ENCODE measurements around the gene DPF1. TPM values are rescaled to one million over a fixed set of nuclear protein-coding genes. Genes with fewer than 3 reads are reported as not detected.

The DPF1 gene
- total RNA-seq, 2 donors from 2014 or later = not detected

DNA sequence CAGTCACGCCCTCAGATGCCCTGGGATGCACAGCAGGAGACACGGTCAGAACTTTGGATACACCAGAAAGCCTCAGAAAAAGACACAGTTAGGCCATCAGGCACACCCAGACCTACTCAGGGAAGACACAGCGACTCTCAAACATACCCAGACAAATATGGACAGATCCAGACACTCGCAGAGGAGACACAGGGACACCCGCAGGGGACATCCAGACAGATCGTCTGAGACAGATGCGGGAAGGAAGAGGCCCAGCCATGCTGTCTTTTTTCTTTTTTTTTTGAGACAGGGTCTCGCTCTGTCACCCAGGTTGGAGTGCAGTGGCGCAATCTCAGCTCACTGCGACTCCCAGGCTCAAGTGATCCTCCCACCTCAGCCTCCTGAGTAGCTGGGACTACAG, 4.8 kb downstream of the DPF1 start:
- Histone ChIP-seq H3K4me1 (peaks cover 0 to 6% of the 10 kb centered on the region in 2 donors), H3K9me3 (no peaks in the 10 kb centered on the region), H3K27me3 (peaks cover 0 to 5% of the 10 kb centered on the region in 2 donors), H3K36me3 (no peaks in the 10 kb centered on the region), H3K4me3 (no peak overlapping the region), H3K27ac (no peak overlapping the region)
- no peak for DNase-seq (ENCODE audit: low spot score)
- TF ChIP-seq, protein P1, sequence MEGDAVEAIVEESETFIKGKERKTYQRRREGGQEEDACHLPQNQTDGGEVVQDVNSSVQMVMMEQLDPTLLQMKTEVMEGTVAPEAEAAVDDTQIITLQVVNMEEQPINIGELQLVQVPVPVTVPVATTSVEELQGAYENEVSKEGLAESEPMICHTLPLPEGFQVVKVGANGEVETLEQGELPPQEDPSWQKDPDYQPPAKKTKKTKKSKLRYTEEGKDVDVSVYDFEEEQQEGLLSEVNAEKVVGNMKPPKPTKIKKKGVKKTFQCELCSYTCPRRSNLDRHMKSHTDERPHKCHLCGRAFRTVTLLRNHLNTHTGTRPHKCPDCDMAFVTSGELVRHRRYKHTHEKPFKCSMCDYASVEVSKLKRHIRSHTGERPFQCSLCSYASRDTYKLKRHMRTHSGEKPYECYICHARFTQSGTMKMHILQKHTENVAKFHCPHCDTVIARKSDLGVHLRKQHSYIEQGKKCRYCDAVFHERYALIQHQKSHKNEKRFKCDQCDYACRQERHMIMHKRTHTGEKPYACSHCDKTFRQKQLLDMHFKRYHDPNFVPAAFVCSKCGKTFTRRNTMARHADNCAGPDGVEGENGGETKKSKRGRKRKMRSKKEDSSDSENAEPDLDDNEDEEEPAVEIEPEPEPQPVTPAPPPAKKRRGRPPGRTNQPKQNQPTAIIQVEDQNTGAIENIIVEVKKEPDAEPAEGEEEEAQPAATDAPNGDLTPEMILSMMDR (IDR thresholded peaks at IDR 0.05) = no peak

DNA sequence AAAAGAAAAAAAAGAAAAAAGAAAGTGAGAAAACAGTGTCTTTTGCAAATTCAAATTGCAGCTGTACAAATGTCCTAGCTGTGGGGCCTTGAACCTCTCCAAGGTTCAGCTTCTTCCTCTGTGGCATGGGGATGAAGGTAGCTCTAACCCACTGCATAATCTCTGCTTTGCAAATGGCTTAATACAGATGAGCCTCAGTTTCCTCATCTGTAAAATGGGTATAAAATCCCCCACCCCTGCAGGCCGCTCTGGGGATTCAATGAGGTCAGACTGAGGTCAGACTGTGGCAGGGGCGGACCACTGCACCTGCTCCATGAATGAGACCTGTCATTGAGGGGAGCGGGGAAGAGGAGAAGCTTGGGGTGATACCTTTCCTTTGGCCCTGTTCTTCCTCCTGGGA, 5.8 kb downstream of the DPF1 start:
- TF ChIP-seq, protein P1 (IDR thresholded peaks at IDR 0.05) = no peak
- Histone ChIP-seq H3K4me3 (no peak overlapping the region), H3K4me1 (no peaks in the 10 kb centered on the region), H3K9me3 (no peaks in the 10 kb centered on the region), H3K27ac (no peak overlapping the region), H3K27me3 (no peaks in the 10 kb centered on the region), H3K36me3 (no peaks in the 10 kb centered on the region)
- no peak for DNase-seq (ENCODE audit: low spot score)

DNA sequence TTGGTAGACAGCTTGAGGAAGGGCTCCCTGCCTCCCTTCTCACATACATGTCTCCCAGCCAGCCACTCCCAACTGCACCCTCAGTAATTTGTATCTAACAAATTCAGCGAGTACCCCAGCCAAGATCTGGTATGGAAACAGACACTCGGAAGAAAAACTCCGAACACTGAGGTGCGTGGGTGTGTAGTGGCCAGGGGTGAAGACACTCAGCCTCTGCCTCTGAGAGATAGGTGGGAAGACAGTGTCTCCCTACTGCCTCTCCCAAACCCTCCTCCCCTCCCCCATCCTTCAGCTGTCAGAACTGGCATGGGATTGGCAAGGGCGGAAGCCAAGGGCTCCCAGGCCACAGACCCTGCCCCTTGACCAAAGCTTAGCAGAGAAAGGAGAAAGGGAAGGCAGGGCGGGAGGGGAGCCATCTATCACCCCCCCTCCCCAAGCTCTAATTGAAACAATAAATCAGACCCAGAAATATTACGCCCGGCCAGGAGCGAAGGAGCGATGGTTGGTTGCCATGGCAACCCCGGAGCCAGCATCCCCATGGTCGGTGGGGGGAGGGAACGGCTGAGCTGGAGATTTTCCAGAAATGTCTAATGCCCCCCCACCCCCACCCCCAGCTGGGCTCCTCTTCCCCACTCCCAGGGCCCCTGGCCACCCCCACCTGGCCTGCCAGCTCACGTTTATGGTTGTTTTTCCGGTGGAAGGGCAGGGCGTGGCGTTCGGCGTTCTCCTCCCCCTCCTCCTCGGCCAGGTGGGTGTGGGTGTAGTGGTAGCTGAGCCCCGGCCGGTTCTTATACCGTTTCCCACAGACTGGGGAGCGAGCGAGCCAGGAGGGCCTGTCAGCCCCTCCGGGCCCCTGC, 7.0 kb downstream of the DPF1 start:
- H3K9me3 ChIP-seq = no peaks in the 10 kb centered on the region
- no peak for DNase-seq (ENCODE audit: low spot score)
- no peak overlapping the region for H3K27ac ChIP-seq
- no peaks in the 10 kb centered on the region for H3K36me3 ChIP-seq
- TF ChIP-seq, protein P1 (IDR thresholded peaks at IDR 0.05) = no peak
- H3K4me1 ChIP-seq = no peaks in the 10 kb centered on the region
- H3K4me3 ChIP-seq = no peak overlapping the region
- H3K27me3 ChIP-seq = no peaks in the 10 kb centered on the region

DNA sequence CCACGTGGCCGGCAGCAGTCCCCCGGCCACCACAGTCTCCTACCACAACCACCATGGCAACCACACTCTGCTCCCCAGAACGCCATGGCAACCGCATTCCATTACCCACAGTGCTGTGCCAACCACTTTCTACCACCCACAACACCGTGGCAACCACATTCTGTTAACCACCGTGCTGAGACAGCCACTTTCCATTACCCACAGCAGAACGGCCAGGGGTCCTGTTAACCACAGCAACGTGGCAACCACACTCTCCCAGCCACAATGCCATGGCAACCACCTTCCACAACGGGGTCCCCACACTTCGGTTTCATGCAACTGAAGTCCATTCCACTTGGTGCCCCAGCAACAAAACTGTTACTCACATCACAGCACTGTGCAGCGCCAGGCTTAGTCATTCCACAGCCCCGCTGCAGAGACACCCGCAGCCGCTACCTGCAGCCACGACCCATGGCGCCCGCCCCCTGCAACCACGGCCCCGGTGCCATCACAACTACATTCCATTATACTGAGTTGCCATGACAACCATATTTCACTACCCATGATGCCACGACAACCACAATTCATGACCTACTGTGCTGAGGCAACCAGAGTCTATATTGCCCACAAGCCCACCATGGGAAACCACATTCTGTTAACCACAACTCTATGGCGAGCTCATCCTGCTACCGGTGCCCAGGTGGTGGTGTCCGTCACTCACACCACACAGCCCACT, 10.0 kb downstream of the DPF1 start:
- Histone ChIP-seq H3K27me3 (peaks cover 0 to 10% of the 10 kb centered on the region in 2 donors), H3K27ac (no peak overlapping the region), H3K4me1 (peaks cover 0 to 24% of the 10 kb centered on the region in 2 donors), H3K9me3 (no peaks in the 10 kb centered on the region), H3K4me3 (no peak overlapping the region), H3K36me3 (no peaks in the 10 kb centered on the region)
- no peak for DNase-seq (ENCODE audit: low spot score)
- TF ChIP-seq, protein P1 (IDR thresholded peaks at IDR 0.05) = no peak

DNA sequence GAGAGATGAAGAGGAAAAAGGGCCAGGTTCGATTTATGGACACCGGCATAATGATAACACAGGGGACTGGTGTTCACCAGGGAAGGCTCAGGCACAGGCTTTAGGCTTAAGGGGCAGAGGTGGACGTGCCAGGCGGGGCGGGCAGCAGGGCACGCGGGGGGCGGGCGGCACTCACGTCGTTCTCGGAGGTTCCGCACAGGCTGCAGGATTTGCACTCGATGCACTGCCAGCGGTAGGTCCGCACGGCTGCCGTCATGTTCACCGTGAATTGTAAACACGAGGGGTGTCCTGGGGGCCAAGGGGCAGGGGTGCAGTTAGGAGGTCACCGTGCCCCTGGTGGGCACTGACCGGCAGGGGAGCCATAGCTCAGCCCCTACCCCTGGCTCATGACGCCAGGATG, 10.6 kb downstream of the DPF1 start:
- TF ChIP-seq, protein P1 (IDR thresholded peaks at IDR 0.05) = no peak
- no peaks in the 10 kb centered on the region for H3K36me3 ChIP-seq
- DNase-seq (ENCODE audit: low spot score) = no peak
- H3K27ac ChIP-seq = no peak overlapping the region
- peaks cover 0 to 10% of the 10 kb centered on the region in 2 donors for H3K27me3 ChIP-seq
- no peak overlapping the region for H3K4me3 ChIP-seq
- H3K9me3 ChIP-seq = no peaks in the 10 kb centered on the region
- H3K4me1 ChIP-seq = peaks cover 0 to 27% of the 10 kb centered on the region in 2 donors
